Hindlimb muscle (tissue), 1 donor: ENCODE measurements around the gene MAMDC2. TPM values are rescaled to one million over a fixed set of nuclear protein-coding genes. Genes with fewer than 3 reads are reported as not detected.

Experiments used
- DNase-seq: peaks from one replicate; pipeline ENCODE4 v3.0.0-alpha.2; 2013
- polyA plus RNA-seq: library from polyadenylated mRNA; unstranded; fragments of 120-200 nt; gene quantifications from one replicate; pipeline ENCODE4 v1.2.1, GENCODE V29; 2013; ENCODE audit not compliant: insufficient read length

MAMDC2 gene
- polyA plus RNA-seq, 1 donor: 5.4 TPM

- peak; percentile 20 for DNase-seq
Observed at GRCh38 chr9:70110194-70111041, 66.8 kb downstream of the MAMDC2 start.

GRCh38 chr9:70111042-70111602 lies 67.5 kb downstream of the MAMDC2 start:
- peak; percentile 74 for DNase-seq

GRCh38 chr9:70111641-70112236 lies 68.1 kb downstream of the MAMDC2 start:
- no peak for DNase-seq

GRCh38 chr9:70112981-70113380 lies 69.3 kb downstream of the MAMDC2 start:
- no peak for DNase-seq

GRCh38 chr9:70113403-70114022 lies 69.9 kb downstream of the MAMDC2 start:
- DNase-seq: peak; percentile 53

GRCh38 chr9:70114898-70115297 lies 71.2 kb downstream of the MAMDC2 start:
- DNase-seq: no peak

GRCh38 chr9:70117835-70118319 lies 74.2 kb downstream of the MAMDC2 start:
- no peak for DNase-seq

GRCh38 chr9:70119786-70120185 lies 76.1 kb downstream of the MAMDC2 start:
- DNase-seq: no peak

GRCh38 chr9:70120834-70121510 lies 77.3 kb downstream of the MAMDC2 start:
- DNase-seq: no peak

- no peak for DNase-seq
Observed at GRCh38 chr9:70121818-70122436, 78.3 kb downstream of the MAMDC2 start.

- DNase-seq: no peak
Observed at GRCh38 chr9:70123695-70124094, 80.0 kb downstream of the MAMDC2 start.

- no peak for DNase-seq
Observed at GRCh38 chr9:70125621-70126263, 82.1 kb downstream of the MAMDC2 start.

- no peak for DNase-seq
Observed at GRCh38 chr9:70127036-70127435, 83.4 kb downstream of the MAMDC2 start.

GRCh38 chr9:70127540-70128416 lies 84.1 kb downstream of the MAMDC2 start:
- DNase-seq: no peak

- DNase-seq: no peak
Observed at GRCh38 chr9:70130266-70130665, 86.6 kb downstream of the MAMDC2 start.

- DNase-seq: no peak
Observed at GRCh38 chr9:70131296-70131695, 87.6 kb downstream of the MAMDC2 start.

- DNase-seq: no peak
Observed at GRCh38 chr9:70133253-70134208, 89.9 kb downstream of the MAMDC2 start.

- DNase-seq: no peak
Observed at GRCh38 chr9:70134360-70134759, 90.7 kb downstream of the MAMDC2 start.

- DNase-seq: no peak
Observed at GRCh38 chr9:70135176-70135575, 91.5 kb downstream of the MAMDC2 start.
